IPS-NIHi7 (cell line): ENCODE results near the gene ZNF432.
"Not testable (repeated sequence)": the region's sequence is repeated elsewhere in the genome, so short reads cannot be mapped to it uniquely, and the experiment has no call there.

ENCODE experiments used
- DNase-seq: peaks from one replicate; pipeline ENCODE4 v3.0.0; 2012; ENCODE audit warnings: mixed read lengths; ENCODE audit errors: extremely low spot score

The ZNF432 gene

DNA sequence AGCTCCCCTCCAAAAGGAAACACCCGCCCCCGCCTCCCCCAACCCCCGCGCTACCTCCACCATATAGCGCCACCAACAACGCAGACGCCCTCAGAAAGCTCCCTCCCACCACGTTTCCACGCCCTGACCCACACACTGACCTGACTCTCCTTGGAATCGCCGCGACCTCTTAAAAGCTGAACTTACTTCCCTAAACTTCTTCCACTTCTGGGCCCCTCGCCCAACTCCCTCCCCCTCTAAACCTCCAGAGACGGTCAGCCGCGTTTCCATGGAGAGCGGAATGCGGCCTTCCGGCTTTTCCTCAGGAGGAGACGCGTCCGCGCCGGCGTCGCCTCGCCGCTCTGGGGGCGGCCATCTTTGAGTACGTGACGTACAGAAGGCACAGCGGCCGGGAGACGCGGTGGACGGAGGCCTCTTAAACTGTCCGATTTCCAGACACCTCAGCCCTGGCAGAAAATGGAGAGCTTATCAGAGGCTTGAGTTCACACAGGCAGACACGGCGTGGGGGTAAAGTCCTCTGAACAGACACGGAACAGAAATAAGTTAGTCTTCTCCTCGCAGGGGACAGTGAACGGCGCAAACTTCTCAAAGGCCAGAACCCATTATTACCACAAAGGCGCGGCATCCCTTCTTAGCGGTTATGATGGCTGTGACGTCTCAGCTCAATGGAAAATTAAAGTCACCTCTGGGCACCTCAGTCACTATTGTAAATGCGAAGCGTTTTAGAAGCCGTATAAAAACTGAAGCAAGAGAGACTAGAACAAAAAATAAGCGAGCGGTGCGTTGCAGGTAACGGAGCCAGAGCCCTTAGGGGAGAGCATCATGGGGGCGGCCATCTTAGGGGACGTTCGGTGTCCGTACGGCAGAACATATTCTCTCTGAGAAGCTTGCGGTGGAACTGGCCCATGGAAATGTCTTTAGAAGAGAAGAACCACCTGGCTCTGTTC lies at the start of gene ZNF432:
Gene ZNF432, minus strand, starts transcription at position 284 of the 947 bp plus-strand sequence. CDS start 1,970 bp downstream, outside the sequence.
- peak; percentile 96 for DNase-seq

DNA sequence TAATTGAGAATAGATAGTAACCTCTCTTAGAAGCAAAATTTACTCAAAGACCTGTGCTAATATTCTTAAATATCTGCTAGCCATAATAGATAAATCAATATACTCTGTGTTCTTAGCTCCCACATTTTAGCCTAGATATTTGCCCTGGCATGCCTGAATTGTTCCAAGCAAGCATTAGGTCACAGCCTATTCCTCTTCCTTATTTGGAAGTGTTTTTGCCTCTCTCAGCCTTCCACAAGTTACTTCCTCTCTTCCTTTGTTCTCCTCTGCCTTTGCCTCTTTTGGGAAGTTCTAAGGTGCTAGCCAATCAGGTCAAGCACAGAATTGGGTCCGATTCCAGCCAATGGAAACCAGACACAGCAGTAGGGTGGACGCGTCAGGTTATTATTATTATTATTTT lies 47.8 kb upstream of the ZNF432 start:
- not testable (repeated sequence) for DNase-seq

DNA sequence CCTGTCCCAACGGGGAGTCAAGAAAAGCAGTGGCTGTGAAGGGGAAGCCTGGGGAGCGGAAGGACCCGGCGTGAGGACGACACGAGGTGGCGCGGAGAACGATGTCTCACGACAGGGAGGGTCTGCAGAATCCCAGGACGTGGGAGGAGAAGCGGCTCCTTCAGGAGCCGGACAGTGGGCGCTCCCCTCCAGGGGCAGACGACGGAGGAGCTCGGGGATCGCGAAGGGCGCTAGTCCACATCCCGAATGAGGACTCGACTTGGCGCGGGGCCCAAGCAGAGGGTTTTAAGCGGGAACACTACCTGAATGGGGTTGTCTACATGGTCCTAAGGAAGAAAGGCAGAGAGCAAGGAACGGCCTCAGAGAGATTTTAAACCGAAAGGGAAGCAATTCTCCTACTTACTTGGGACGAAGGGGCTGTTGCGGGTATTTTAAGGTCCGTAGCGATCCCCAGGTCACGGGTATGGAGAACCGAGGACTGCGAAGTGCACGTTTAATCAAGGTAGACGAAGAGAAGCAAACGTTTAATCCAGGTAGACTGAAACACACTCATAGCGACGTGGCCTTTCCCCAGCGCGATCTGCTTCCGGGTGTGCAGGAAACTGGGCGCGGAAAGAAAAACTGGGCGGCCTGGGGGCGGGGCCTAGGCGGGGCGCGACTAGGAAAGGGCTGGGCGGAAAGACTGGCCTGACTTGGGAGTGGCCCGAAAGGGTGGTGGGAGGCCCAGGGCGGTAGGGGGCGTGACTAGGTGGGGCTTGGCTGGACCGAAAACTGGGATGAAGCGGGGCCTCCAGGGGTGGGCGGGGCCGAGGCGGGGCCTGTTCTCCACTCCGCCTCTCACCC lies 46.8 kb upstream of the ZNF432 start, which contains the start of gene ZNF841:
Gene ZNF841, minus strand, starts transcription at position 594 of the 843 bp plus-strand sequence. CDS start 10,964 bp downstream, outside the sequence.
- peak; percentile 99 for DNase-seq

GRCh38 chr19:52094526-52095130 lies 46.0 kb upstream of the ZNF432 start:
- DNase-seq = no peak

DNA sequence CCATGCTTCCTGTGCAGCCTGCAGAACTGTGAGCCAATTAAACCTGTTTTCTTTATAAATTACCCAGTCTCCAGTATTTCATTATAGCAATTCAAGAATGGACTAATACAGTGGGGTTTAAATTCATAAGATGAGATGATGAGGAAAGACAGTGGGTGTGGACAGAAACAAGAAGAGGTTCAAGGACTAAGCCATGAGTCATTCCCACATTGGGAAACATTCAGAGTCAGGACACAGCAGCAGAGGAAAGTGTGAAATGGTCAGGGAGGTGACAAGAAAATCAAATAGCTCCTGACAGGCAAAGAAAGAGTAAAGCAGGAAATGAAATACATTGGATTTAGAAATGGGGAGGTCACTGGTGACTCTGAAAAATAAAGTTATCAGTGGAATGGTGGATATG lies 37.8 kb upstream of the ZNF432 start:
- DNase-seq = no peak

GRCh38 chr19:52070496-52070895 lies 21.9 kb upstream of the ZNF432 start:
- no peak for DNase-seq

- no peak for DNase-seq
These were observed 21.0 kb upstream of the ZNF432 start for GRCh38 chr19:52069653-52070052.

DNA sequence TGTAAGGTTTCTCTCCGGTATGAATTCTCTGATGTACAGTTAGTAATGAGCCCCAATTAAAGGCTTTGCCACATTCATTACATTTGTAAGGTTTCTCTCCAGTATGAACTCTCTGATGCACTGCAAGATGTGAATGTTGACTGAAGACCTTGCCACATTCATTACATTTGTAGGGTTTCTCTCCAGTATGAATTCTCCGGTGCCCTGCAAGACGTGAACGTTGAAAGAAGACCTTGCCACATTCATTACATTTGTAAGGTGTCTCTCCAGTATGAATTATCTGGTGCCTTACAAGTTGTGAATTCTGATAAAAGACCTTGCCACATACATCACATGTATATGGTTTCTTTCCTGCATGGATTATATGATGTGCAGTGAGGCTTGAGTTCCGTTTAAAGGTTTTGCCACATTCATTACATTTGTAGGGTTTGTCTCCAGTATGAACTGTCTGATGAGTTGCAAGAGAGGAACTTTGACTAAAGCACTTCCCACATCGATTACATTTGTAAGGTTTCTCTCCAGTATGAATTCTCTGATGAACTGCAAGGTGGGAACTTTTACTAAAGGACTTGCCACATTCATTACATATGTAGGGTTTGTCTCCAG lies 17.7 kb upstream of the ZNF432 start:
- no peak for DNase-seq

DNA sequence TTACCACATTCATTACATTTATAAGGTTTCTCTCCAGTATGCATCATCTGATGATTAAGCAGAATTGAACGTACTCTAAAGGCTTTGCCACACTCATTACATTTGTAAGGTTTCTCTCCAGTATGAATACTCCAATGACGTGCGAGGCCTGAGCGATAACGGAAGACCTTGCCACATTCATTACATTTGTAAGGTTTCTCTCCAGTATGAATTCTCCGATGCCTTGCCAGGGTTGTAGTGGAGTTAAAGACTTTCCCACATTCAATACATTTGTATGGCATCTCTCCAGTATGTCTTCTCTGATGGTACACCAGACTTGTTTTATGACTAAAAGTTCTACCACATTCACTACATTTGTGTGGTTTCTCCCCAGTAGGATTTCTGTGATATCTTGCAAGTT lies 16.8 kb upstream of the ZNF432 start:
- no peak for DNase-seq

GRCh38 chr19:52056480-52056879 lies 7.8 kb upstream of the ZNF432 start:
- not testable (repeated sequence) for DNase-seq

DNA sequence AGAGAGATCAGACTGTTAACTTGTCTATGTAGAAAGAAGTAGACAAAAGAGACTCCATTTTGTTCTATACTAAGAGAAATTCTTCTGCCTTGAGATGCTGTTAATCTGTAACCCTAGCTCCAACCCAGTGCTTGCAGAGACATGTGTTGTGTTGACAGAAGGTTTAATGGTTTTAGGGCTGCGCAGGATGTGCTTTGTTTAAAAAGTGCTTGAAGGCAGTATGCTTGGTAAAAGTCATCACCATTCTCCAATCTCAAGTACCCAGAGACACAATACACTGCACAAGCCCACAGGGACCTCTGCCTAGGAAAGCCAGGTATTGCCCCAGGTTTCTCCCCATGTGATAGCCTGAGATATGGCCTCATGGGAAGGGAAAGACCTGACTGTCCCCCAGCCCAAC lies 3.1 kb upstream of the ZNF432 start:
- not testable (repeated sequence) for DNase-seq

GRCh38 chr19:52039169-52039568 lies 9.5 kb downstream of the ZNF432 start:
- DNase-seq = no peak

DNA sequence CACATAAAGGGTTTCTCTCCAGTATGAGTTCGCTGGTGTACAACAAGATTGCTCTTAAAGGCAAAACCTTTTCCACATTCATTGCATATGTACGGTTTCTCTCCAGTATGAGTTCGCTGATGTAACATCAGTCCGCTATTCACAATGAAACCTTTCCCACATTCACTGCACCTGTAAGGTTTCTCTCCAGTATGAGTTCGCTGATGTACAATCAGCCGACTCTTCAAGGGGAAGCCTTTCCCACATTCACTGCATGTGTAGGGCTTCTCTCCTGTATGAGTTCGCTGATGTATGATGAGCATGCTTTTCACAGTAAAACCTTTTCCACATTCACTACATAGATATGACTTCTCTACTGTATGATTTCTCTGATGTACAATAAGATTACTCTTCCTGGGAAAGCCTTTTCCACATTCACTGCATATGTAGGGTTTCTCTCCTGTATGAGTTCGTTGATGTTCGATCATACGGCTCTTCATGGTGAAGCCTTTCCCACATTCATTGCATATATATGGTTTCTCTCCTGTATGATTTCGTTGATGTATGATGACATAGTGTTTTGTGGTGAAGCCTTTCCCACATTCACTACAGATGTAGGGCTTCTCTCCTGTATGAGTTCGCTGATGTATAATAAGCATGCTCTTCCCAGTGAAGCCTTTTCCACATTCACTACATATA lies 14.4 kb downstream of the ZNF432 start:
- DNase-seq = no peak

GRCh38 chr19:52028780-52029123 lies 19.9 kb downstream of the ZNF432 start:
- peak; percentile 43 for DNase-seq

DNA sequence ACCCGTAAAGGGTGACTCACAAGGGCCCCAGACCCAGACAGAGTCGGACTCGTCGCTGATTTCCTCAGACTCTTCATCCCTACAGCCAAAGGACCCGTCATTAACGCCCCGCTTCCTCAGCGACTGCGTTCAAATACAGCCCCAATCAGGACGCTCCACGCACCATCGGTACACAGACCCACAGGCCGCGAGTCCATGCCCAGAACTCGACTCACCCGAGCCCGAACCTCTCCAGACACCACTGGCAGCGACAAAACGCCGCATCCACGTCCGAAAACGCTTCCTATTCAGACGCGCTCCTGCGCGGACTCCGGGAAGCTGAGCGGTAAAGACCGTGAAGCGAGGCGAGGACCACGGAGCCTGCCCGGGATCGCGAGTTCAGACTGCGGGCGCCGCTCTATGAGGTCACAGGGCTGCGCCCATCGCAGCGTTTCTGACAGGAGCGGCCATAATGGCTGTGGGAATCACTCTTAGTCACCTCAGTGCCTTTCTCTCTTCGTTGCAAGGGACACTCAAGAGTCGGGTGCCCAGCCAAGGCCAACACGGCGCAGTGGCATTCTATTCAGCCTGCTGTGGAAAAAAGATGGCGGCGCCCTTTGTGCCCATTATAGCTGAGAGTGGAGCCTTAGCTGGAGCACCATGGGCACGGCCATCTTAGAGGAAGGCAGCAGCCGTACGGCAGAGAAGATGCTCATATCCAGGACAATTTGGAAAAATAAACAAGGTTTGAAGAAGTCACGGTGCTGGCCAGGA lies 20.4 kb downstream of the ZNF432 start, which contains the start of gene ZNF614:
Gene ZNF614, minus strand, starts transcription at position 353 of the 753 bp plus-strand sequence. CDS start 2,634 bp downstream, outside the sequence.
- DNase-seq = peak; percentile 94

DNA sequence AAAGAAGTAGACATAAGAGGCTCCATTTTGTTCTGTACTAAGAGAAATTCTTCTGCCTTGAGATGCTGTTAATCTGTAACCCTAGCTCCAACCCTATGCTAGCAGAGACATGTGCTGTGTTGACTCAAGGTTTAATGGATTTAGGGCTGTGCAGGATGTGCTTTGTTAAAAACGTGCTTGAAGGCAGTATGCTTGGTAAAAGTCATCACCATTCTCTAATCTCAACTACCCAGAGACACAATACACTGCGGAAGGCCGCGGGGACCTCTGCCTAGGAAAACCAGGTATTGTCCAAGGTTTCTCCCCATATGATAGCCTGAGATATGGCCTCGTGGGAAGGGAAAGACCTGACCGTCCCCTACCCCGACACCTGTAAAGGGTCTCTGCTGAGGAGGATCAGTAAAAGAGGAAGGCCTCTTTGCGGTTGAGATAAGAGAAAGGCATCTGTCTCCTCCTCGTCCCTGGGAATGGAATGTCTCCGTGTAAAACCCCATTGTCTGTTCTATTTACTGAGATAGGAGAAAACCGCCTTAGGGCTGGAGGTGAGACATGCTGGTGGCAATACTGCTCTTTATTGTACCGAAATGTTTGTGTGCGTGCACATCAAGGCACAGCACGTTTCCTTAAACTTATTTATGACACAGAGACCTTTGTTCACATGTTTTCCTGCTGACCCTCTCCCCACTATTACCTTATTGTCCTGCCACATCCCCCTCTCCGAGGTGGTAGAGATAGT lies 22.2 kb downstream of the ZNF432 start:
- DNase-seq = not testable (repeated sequence)

DNA sequence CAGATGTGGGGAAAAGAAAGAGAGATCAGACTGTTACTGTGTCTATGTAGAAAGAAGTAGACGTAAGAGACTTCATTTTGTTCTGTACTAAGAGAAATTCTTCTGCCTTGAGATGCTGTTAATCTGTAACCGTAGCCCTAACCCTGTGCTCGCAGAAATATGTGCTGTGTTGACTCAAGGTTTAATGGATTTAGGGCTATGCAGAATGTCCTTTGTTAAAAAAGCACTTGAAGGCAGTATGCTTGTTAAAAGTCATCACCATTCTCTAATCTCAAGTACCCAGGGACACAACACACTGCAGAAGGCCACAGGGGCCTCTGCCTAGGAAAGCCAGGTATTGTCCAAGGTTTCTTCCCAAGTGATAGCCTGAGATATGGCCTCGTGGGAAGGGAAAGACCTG lies 24.2 kb downstream of the ZNF432 start:
- not testable (repeated sequence) for DNase-seq

GRCh38 chr19:52022193-52022592 lies 26.4 kb downstream of the ZNF432 start:
- DNase-seq = no peak

GRCh38 chr19:52020506-52020905 lies 28.1 kb downstream of the ZNF432 start:
- DNase-seq = no peak
